ENCODE results near the gene RTN4RL1. TPM values are rescaled to one million over a fixed set of nuclear protein-coding genes. Genes with fewer than 3 reads are reported as not detected.
A peak's percentile ranks its signal among the peaks of the same experiment; 100 is the strongest.

Gene RTN4RL1
- total RNA-seq, 6 donors from 2014 or later: 5.1 to 7.3 (median 6.2) TPM

DNA sequence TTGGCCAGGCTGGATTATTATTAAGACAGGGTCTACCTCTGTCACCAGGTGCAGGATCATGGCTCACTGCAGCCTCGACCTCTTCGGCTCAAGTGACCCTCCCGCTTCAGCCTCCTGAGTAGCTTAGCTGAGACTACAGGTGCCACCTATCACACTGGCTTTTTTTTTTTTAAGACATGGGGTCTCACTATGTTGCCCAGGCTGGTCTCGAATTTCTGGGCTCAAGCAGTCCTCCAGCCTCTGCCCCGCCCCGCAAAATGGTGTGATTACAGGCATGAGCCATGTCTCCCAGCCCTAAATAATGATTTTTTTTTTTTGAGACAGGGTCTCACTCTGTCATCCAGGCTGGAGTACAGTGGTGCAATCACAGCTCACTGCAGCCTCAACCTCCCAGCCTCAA, 22.5 kb upstream of the RTN4RL1 start:
- DNase-seq (no peak), ATAC-seq (ENCODE audit: low FRiP score in 2 of 2) (no peak)
- no peak for TF ChIP-seq POLR2AphosphoS5 (IDR thresholded peaks at IDR 0.05)
- no peak for TF ChIP-seq EP300 (IDR thresholded peaks at IDR 0.05)
- TF ChIP-seq POLR2A (IDR thresholded peaks at IDR 0.05): no peak
- TF ChIP-seq, protein P1, sequence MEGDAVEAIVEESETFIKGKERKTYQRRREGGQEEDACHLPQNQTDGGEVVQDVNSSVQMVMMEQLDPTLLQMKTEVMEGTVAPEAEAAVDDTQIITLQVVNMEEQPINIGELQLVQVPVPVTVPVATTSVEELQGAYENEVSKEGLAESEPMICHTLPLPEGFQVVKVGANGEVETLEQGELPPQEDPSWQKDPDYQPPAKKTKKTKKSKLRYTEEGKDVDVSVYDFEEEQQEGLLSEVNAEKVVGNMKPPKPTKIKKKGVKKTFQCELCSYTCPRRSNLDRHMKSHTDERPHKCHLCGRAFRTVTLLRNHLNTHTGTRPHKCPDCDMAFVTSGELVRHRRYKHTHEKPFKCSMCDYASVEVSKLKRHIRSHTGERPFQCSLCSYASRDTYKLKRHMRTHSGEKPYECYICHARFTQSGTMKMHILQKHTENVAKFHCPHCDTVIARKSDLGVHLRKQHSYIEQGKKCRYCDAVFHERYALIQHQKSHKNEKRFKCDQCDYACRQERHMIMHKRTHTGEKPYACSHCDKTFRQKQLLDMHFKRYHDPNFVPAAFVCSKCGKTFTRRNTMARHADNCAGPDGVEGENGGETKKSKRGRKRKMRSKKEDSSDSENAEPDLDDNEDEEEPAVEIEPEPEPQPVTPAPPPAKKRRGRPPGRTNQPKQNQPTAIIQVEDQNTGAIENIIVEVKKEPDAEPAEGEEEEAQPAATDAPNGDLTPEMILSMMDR (IDR thresholded peaks at IDR 0.05): no peak
- H3K36me3 ChIP-seq: peaks cover 2 to 20% (median 14%) of the 10 kb centered on the region in 4 donors
- H3K9me3 ChIP-seq: no peaks in the 10 kb centered on the region
- 90 to 95% methylated on average over 6 of the region's 6 CpGs for WGBS, 2 donors
- no peak overlapping the region for H3K27ac ChIP-seq
- peaks cover 0 to 19% (median 10%) of the 10 kb centered on the region in 4 donors for H3K27me3 ChIP-seq
- H3K4me3 ChIP-seq: no peak overlapping the region
- peaks cover 25 to 37% (median 34%) of the 10 kb centered on the region in 4 donors for H3K4me1 ChIP-seq

DNA sequence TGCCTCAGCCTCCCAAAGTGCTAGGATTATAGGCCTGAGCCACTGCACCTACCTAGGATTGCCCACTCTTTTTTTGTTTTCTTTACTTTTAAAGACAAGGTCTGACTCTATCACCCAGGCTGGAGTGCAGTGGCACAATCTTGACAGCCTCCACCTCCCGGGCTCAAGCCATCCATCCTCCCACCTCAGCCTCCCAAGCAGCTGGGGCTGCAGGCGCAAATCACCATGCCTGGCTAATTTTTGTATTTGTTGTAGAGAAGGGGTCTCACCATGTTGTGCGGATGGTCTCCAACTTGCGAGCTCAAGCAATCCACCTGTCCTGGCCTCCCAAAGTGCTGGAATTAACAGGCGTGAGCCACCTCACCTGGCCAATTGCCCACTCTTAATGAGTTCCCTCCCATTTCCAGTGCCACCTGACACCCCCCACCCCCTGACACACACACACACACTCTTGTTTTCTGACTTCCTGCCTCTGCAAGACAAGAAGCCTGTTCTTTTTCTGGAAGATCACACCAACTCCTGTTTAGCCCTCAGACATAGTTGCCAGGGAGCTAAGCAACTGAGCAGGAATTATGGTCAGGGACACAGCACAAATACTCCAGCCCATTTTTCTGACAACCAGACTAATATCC, 19.2 kb upstream of the RTN4RL1 start:
- 94 to 96% methylated on average over 5 of the region's 5 CpGs for WGBS, 2 donors
- no peaks in the 10 kb centered on the region for H3K9me3 ChIP-seq
- no peak for TF ChIP-seq POLR2A (IDR thresholded peaks at IDR 0.05)
- TF ChIP-seq POLR2AphosphoS5 (IDR thresholded peaks at IDR 0.05): no peak
- TF ChIP-seq, protein P1 (IDR thresholded peaks at IDR 0.05): no peak
- no peak for TF ChIP-seq EP300 (IDR thresholded peaks at IDR 0.05)
- DNase-seq (no peak), ATAC-seq (ENCODE audit: low FRiP score in 2 of 2) (no peak)
- peak overlapping the region in 1 of 4 donors; percentile 39 for H3K27ac ChIP-seq
- H3K27me3 ChIP-seq: no peaks in the 10 kb centered on the region
- peaks cover 20 to 32% (median 29%) of the 10 kb centered on the region in 4 donors for H3K4me1 ChIP-seq
- peaks cover 2 to 25% (median 14%) of the 10 kb centered on the region in 4 donors for H3K36me3 ChIP-seq
- no peak overlapping the region for H3K4me3 ChIP-seq

DNA sequence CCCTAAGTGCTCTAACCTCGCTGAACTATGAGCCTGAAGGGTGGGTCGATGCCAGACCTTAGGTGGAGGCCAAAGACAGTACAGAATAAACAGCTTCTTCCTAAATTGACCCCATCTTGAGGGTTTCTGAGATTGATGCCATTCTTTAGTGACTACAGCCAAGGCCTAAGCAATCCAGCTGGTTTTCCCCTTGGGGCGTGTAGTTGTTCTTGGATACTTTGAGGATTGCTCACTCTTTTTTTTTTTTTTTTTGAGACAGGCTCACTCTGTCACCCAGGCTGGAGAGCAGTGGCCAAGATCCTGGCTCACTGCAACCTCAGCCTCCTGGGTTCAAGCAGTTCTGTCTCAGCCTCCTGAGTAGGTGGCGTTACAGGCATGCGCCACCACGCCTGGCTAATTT, 18.7 kb upstream of the RTN4RL1 start:
- H3K27ac ChIP-seq: peak overlapping the region in 2 of 4 donors; percentile 20 to 39

DNA sequence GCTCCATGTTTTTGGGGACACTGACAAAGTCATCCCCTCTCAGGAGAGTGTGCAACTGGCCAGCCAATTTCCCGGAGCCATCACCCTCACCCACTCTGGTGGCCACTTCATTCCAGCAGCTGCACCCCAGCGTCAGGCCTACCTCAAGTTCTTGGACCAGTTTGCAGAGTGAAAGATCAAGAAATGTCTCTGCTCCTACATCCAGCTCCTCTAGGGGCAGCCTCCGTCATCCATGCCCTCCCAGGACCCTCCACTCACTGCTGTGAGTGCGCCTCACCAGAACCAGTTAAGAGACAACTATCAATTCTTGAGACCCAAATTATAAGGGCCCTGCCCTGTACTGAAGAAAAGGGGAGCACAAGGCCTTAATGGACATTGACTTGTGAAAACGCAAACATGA, 17.8 kb upstream of the RTN4RL1 start:
- Histone ChIP-seq H3K4me1 (peaks cover 10 to 24% (median 21%) of the 10 kb centered on the region in 4 donors), H3K36me3 (peaks cover 2 to 25% (median 14%) of the 10 kb centered on the region in 4 donors), H3K27ac (peak overlapping the region; percentile 90 to 94 (median 92)), H3K9me3 (no peaks in the 10 kb centered on the region), H3K4me3 (peak overlapping the region in 3 of 4 donors; percentile 61 to 90 (median 89)), H3K27me3 (no peaks in the 10 kb centered on the region)
- no peak for DNase-seq
- WGBS, 2 donors: 84 to 91% methylated on average over 5 of the region's 5 CpGs
- TF ChIP-seq EP300 (IDR thresholded peaks at IDR 0.05): no peak
- TF ChIP-seq, protein P1 (IDR thresholded peaks at IDR 0.05): no peak
- no peak for TF ChIP-seq POLR2AphosphoS5 (IDR thresholded peaks at IDR 0.05)
- no peak for TF ChIP-seq POLR2A (IDR thresholded peaks at IDR 0.05)
- ATAC-seq (ENCODE audit: low FRiP score in 2 of 2): no peak

More for the DNA sequence above, 18.7 kb upstream of the RTN4RL1 start:
- Histone ChIP-seq H3K4me1 (peaks cover 14 to 27% (median 23%) of the 10 kb centered on the region in 4 donors), H3K27me3 (no peaks in the 10 kb centered on the region), H3K9me3 (no peaks in the 10 kb centered on the region), H3K36me3 (peaks cover 2 to 25% (median 14%) of the 10 kb centered on the region in 4 donors), H3K4me3 (no peak overlapping the region)
- TF ChIP-seq, protein P1 (IDR thresholded peaks at IDR 0.05): no peak
- no peak for TF ChIP-seq POLR2AphosphoS5 (IDR thresholded peaks at IDR 0.05)
- TF ChIP-seq POLR2A (IDR thresholded peaks at IDR 0.05): no peak
- no peak for TF ChIP-seq EP300 (IDR thresholded peaks at IDR 0.05)
- DNase-seq: no peak
- WGBS, 2 donors: 83 to 86% methylated on average over 6 of the region's 6 CpGs
- ATAC-seq (ENCODE audit: low FRiP score in 2 of 2): no peak
